ENCODE measurements around the gene RHOU. TPM values are rescaled to one million over a fixed set of nuclear protein-coding genes. Genes with fewer than 3 reads are reported as not detected.

RHOU gene
- total and polyA plus RNA-seq, 4 donors = 12.9 to 40.1 (median 23.4) TPM

GRCh38 chr1:228752258-228752657 is 17.0 kb downstream of the RHOU start:
- H3K4me3 ChIP-seq = no peak overlapping the region
- H3K36me3 ChIP-seq (ENCODE audit: control insufficient read depth in 4 of 4, insufficient read depth in 4 of 4, low read length in 4 of 4) = no peaks in the 10 kb centered on the region
- WGBS, 2 donors = 80 to 81% methylated on average over 6 of the region's 6 CpGs
- no peak overlapping the region for H3K9ac ChIP-seq (ENCODE audit: insufficient read depth in 1 of 2, low read length in 2 of 2)
- DNase-seq (no peak), ATAC-seq (ENCODE audit: insufficient read depth, low FRiP score) (no peak)
- peaks cover 0 to 15% (median 0%) of the 10 kb centered on the region in 5 donors for H3K4me1 ChIP-seq (ENCODE audit: control insufficient read depth in 5 of 5, insufficient read depth in 5 of 5, low read length in 5 of 5)
- H3K9me3 ChIP-seq (ENCODE audit: control insufficient read depth in 4 of 4, insufficient read depth in 3 of 4, low read length in 3 of 4) = no peaks in the 10 kb centered on the region
- peaks cover 0 to 5% (median 0%) of the 10 kb centered on the region in 3 donors for H3K27me3 ChIP-seq (ENCODE audit: control insufficient read depth in 3 of 3, insufficient read depth in 3 of 3, low read length in 2 of 3)
- TF ChIP-seq CTCF (IDR thresholded peaks at IDR 0.05; ENCODE audit: control extremely low read depth, extremely low read depth) = no peak
- H3K27ac ChIP-seq (ENCODE audit: low read depth in 1 of 2, low read length in 1 of 2) = no peak overlapping the region

GRCh38 chr1:228752675-228753265 is 17.5 kb downstream of the RHOU start:
- no peak overlapping the region for H3K9ac ChIP-seq (ENCODE audit: insufficient read depth in 1 of 2, low read length in 2 of 2)
- peaks cover 0 to 5% (median 0%) of the 10 kb centered on the region in 3 donors for H3K27me3 ChIP-seq (ENCODE audit: control insufficient read depth in 3 of 3, insufficient read depth in 3 of 3, low read length in 2 of 3)
- TF ChIP-seq CTCF (IDR thresholded peaks at IDR 0.05; ENCODE audit: control extremely low read depth, extremely low read depth) = no peak
- no peak overlapping the region for H3K4me3 ChIP-seq
- DNase-seq (no peak), ATAC-seq (ENCODE audit: insufficient read depth, low FRiP score) (no peak)
- 75 to 91% methylated on average over 5 of the region's 5 CpGs for WGBS, 2 donors
- no peaks in the 10 kb centered on the region for H3K36me3 ChIP-seq (ENCODE audit: control insufficient read depth in 4 of 4, insufficient read depth in 4 of 4, low read length in 4 of 4)
- no peak overlapping the region for H3K27ac ChIP-seq (ENCODE audit: low read depth in 1 of 2, low read length in 1 of 2)
- no peaks in the 10 kb centered on the region for H3K9me3 ChIP-seq (ENCODE audit: control insufficient read depth in 4 of 4, insufficient read depth in 3 of 4, low read length in 3 of 4)
- peaks cover 0 to 15% (median 0%) of the 10 kb centered on the region in 5 donors for H3K4me1 ChIP-seq (ENCODE audit: control insufficient read depth in 5 of 5, insufficient read depth in 5 of 5, low read length in 5 of 5)

- no peaks in the 10 kb centered on the region for H3K9me3 ChIP-seq (ENCODE audit: control insufficient read depth in 4 of 4, insufficient read depth in 3 of 4, low read length in 3 of 4)
- H3K36me3 ChIP-seq (ENCODE audit: control insufficient read depth in 4 of 4, insufficient read depth in 4 of 4, low read length in 4 of 4) = no peaks in the 10 kb centered on the region
- ATAC-seq (ENCODE audit: insufficient read depth, low FRiP score) (no peak), DNase-seq (no peak)
- no peak for TF ChIP-seq CTCF (IDR thresholded peaks at IDR 0.05; ENCODE audit: control extremely low read depth, extremely low read depth)
- peaks cover 0 to 15% (median 0%) of the 10 kb centered on the region in 5 donors for H3K4me1 ChIP-seq (ENCODE audit: control insufficient read depth in 5 of 5, insufficient read depth in 5 of 5, low read length in 5 of 5)
- H3K4me3 ChIP-seq = no peak overlapping the region
- no peak overlapping the region for H3K27ac ChIP-seq (ENCODE audit: low read depth in 1 of 2, low read length in 1 of 2)
- 28 to 48% methylated on average over 1 of the region's 1 CpG for WGBS, 2 donors
- H3K9ac ChIP-seq (ENCODE audit: insufficient read depth in 1 of 2, low read length in 2 of 2) = no peak overlapping the region
- H3K27me3 ChIP-seq (ENCODE audit: control insufficient read depth in 3 of 3, insufficient read depth in 3 of 3, low read length in 2 of 3) = peaks cover 0 to 5% (median 0%) of the 10 kb centered on the region in 3 donors
Measured at GRCh38 chr1:228753287-228753686, 18.0 kb downstream of the RHOU start.

Data from lung (tissue), 12 donors.